HCT116 (cell line): Measurements from ENCODE around the gene STAMBPL1. TPM values are rescaled to one million over a fixed set of nuclear protein-coding genes. Genes with fewer than 3 reads are reported as not detected.

Experiments
- ATAC-seq: fragments of 200-7000 bp; cut with Tn5 transposase; 2 replicates; pipeline ENCODE4 v1.9.1; 2020; ENCODE audit warnings: mild to moderate bottlenecking, moderate library complexity
- BruUV-seq: library from RNA; stranded (reverse); fragments of 400-500 nt; replicated peaks from 2 replicates; lab custom pipeline; 2021; lab: Mats Ljungman, UMichigan
- CTCF ChIA-PET: fragments of 300-600 bp; sonication (Branson Sonifier 250); formaldehyde crosslinking; loops from one replicate; lab custom pipeline; 2021; ENCODE audit warnings: antibody characterized with exemption; lab: Charles Lee
- POLR2A ChIA-PET: fragments of 300-600, 350-600 bp; sonication (Branson Sonifier 250); formaldehyde crosslinking; loops from one replicate; lab custom pipeline; 2021; ENCODE audit warnings: antibody characterized with exemption; lab: Charles Lee
- RAD21 ChIA-PET, 2 experiments: fragments of 300-600 bp; sonication (Branson Sonifier 250); formaldehyde crosslinking; loops; one replicate each; lab custom pipeline; 2023; ENCODE audit warnings: low total read pairs in 2 of 2; ENCODE audit not compliant: uncharacterized antibody in 2 of 2, unreplicated experiment in 2 of 2, low non-redundant PET in 1 of 2; lab: Charles Lee
- DNase-seq: peaks from one replicate; pipeline ENCODE4 v3.0.0-alpha.2; 2010; ENCODE audit warnings: low read depth, low spot score
- H2AFZ ChIP-seq: fragments of 200-600 bp; shearing (Covaris generic), sonication (generic); 2 replicates; pipeline ENCODE4 v1.6.1; 2017; ENCODE audit warnings: low read depth, mixed run types, mixed read lengths, antibody characterized with exemption, low read length; ENCODE audit not compliant: poor library complexity, severe bottlenecking
- H3K27ac ChIP-seq: 2 replicates; pipeline ENCODE4 v1.5.1; 2012; ENCODE audit warnings: low read depth, low read length
- H3K27me3 ChIP-seq: fragments of 200-600 bp; sonication (generic); 2 replicates; pipeline ENCODE4 v1.6.1; 2016; ENCODE audit warnings: mixed run types, low read length, mixed read lengths; ENCODE audit not compliant: insufficient read depth
- H3K36me3 ChIP-seq, 2 experiments: fragments of 200-500 bp in 1 of 2; fragments of 200-600 bp in 1 of 2; sonication (Bioruptor generic) in 1 of 2; sonication (generic) in 1 of 2; 2 replicates each; pipeline versions ENCODE4 v1.5.1 to v1.6.1; 2014 to 2016; ENCODE audit warnings: low read length in 2 of 2, inconsistent platforms in 1 of 2, mixed read lengths in 1 of 2, mixed run types in 1 of 2; ENCODE audit not compliant: insufficient read depth in 2 of 2, control insufficient read depth in 1 of 2
- H3K4me1 ChIP-seq, 2 experiments: fragments of 200-600 bp in 1 of 2; sonication (generic) in 1 of 2; 2 replicates each; pipeline versions ENCODE4 v1.5.1 to v1.6.1; 2012 to 2017; ENCODE audit warnings: low read length in 2 of 2, inconsistent platforms in 1 of 2, mild to moderate bottlenecking in 1 of 2, mixed read lengths in 1 of 2, mixed run types in 1 of 2, moderate library complexity in 1 of 2; ENCODE audit not compliant: insufficient read depth in 2 of 2, control insufficient read depth in 1 of 2
- H3K4me2 ChIP-seq: fragments of 200-600 bp; sonication (generic); 2 replicates; pipeline ENCODE4 v1.6.1; 2017; ENCODE audit warnings: mixed run types, low read length, mixed read lengths
- H3K4me3 ChIP-seq, 2 experiments: fragments of 200-600 bp in 1 of 2; sonication (generic) in 1 of 2; replicated peaks in 1 of 2; 2 replicates each; pipeline ENCODE4 v1.5.1; 2011 to 2016; ENCODE audit warnings: low read length in 2 of 2, control low read depth in 1 of 2, low read depth in 1 of 2, mild to moderate bottlenecking in 1 of 2, mixed read lengths in 1 of 2, mixed run types in 1 of 2
- H3K79me2 ChIP-seq: fragments of 200-600 bp; sonication (generic); 2 replicates; pipeline ENCODE4 v1.6.1; 2017; ENCODE audit warnings: mild to moderate bottlenecking, mixed run types, low read length, moderate library complexity, mixed read lengths; ENCODE audit not compliant: insufficient read depth
- H3K9ac ChIP-seq: fragments of 200-600 bp; sonication (generic); 2 replicates; pipeline ENCODE4 v1.6.1; 2016; ENCODE audit warnings: low read length, mixed read lengths
- H3K9me2 ChIP-seq: fragments of 200-600 bp; sonication (generic), shearing (Covaris generic); 2 replicates; pipeline ENCODE4 v1.6.1; 2017; ENCODE audit warnings: mixed run types, mild to moderate bottlenecking, moderate library complexity; ENCODE audit not compliant: insufficient read depth
- H3K9me3 ChIP-seq, 2 experiments: fragments of 200-500 bp in 1 of 2; fragments of 200-600 bp in 1 of 2; sonication (Bioruptor generic) in 1 of 2; sonication (generic) in 1 of 2; 2 replicates each; pipeline ENCODE4 v1.6.1; 2014 to 2017; ENCODE audit warnings: low read length in 2 of 2, mixed read lengths in 2 of 2, inconsistent platforms in 1 of 2, low read depth in 1 of 2, mild to moderate bottlenecking in 1 of 2, mixed run types in 1 of 2, moderate library complexity in 1 of 2; ENCODE audit not compliant: control insufficient read depth in 1 of 2, insufficient read depth in 1 of 2
- H4K20me1 ChIP-seq: fragments of 200-600 bp; sonication (generic), shearing (Covaris generic); 2 replicates; pipeline ENCODE4 v1.6.1; 2017; ENCODE audit warnings: mixed run types, mild to moderate bottlenecking, moderate library complexity; ENCODE audit not compliant: insufficient read depth
- ATF3 ChIP-seq: IDR thresholded peaks from 2 replicates; pipeline ENCODE4 v1.6.1; 2012
- CEBPB ChIP-seq: IDR thresholded peaks from 2 replicates; pipeline ENCODE4 v1.6.1; 2012; ENCODE audit warnings: low read depth
- EZH2 ChIP-seq: fragments of 200-600 bp; sonication (generic); IDR thresholded peaks from 2 replicates; pipeline ENCODE4 v1.6.1; 2017; ENCODE audit warnings: antibody characterized with exemption, mixed run types
- EZH2phosphoT487 ChIP-seq: fragments of 200-600 bp; IDR thresholded peaks from 2 replicates; pipeline ENCODE4 v1.6.1; 2018; ENCODE audit warnings: antibody characterized with exemption, borderline replicate concordance
- FOSL1 ChIP-seq: IDR thresholded peaks from 2 replicates; pipeline ENCODE4 v1.6.1; 2012; ENCODE audit warnings: low read depth
- SIN3A ChIP-seq: IDR thresholded peaks from 2 replicates; pipeline ENCODE4 v1.6.1; 2012; ENCODE audit warnings: low read depth
- TCF7L2 ChIP-seq: IDR thresholded peaks from 2 replicates; pipeline ENCODE4 v1.7.0; 2011; ENCODE audit warnings: borderline replicate concordance, inconsistent platforms; ENCODE audit not compliant: insufficient read depth, insufficient read length; ENCODE audit errors: extremely low read depth
- YY1 ChIP-seq: IDR thresholded peaks from 2 replicates; pipeline ENCODE4 v1.6.1; 2011; ENCODE audit warnings: low read length, low read depth, moderate library complexity, mild to moderate bottlenecking; ENCODE audit not compliant: insufficient replicate concordance; ENCODE audit errors: extremely low read depth
- ZBTB33 ChIP-seq: IDR thresholded peaks from 2 replicates; pipeline ENCODE4 v1.6.1; 2011; ENCODE audit warnings: mild to moderate bottlenecking, low read length, moderate library complexity; ENCODE audit not compliant: insufficient replicate concordance; ENCODE audit errors: extremely low read depth
- intact Hi-C: fragments of 100-400 bp; cut with micrococcal nuclease; formaldehyde crosslinking; loops from 2 replicates; pipeline ENCODE4 v1.10.0; 2022
- total RNA-seq: library from RNA; stranded (reverse); gene quantifications from one replicate; pipeline ENCODE4 v1.2.1, GENCODE V29; 2021; ENCODE audit not compliant: unreplicated experiment

STAMBPL1 gene
- total RNA-seq, 1 experiment from 2014 or later = 11.0 TPM

DNA sequence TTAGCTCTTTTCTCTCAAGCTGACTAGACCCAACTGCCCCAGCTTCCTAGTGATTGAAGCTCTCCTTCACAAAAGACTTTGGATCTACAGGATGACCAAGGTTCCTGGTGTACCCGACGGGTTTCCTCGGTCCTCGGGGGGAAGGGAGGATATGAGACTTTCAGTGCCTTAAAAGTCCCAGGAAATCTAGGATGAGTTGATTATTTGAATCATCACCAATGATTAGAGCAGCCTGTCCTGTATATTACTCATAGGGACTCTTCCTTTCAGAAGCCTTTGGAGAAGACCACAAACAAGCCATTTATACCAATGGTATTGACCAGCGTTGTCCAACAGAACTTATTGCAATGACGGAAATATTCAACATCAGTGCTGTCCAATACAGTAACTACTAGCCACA is 78.7 kb downstream of the STAMBPL1 start:
- H3K9me3 ChIP-seq = no peaks in the 10 kb centered on the region
- ChIA-PET RAD21 (no interaction called here), POLR2A (no interaction called here)
- no TSS peak for BruUV-seq
- no peak for ATAC-seq
- H3K79me2 ChIP-seq = no peaks in the 10 kb centered on the region
- no peaks in the 10 kb centered on the region for H4K20me1 ChIP-seq
- no peak for TF ChIP-seq FOSL1
- no peak for TF ChIP-seq YY1
- no peak for TF ChIP-seq ZBTB33
- TF ChIP-seq SIN3A = no peak
- no peak for TF ChIP-seq ATF3
- TF ChIP-seq EZH2 = no peak
- no peak for TF ChIP-seq CEBPB
- no peak for TF ChIP-seq EZH2phosphoT487
- TF ChIP-seq TCF7L2 = no peak
- TF ChIP-seq, all 23 proteins: peak for 0
- Histone ChIP-seq H3K9me2 (no peaks in the 10 kb centered on the region), H2AFZ (no peak overlapping the region), H3K4me2 (no peak overlapping the region), H3K9ac (no peak overlapping the region), H3K27me3 (no peaks in the 10 kb centered on the region), H3K36me3 (no peaks in the 10 kb centered on the region), H3K27ac (no peak overlapping the region), H3K4me1 (no peaks in the 10 kb centered on the region), H3K4me3 (no peak overlapping the region)
- intact Hi-C loops = no loop called here
- DNase-seq = no peak
- CTCF ChIA-PET = no interaction called here
